HepG2 (cell line): ENCODE results near the gene VPS18. TPM values are rescaled to one million over a fixed set of nuclear protein-coding genes. Genes with fewer than 3 reads are reported as not detected.
A peak's percentile ranks its signal among the peaks of the same experiment; 100 is the strongest.

ENCODE experiments used
- BCL6 ChIP-seq: IDR thresholded peaks from 2 replicates; pipeline ENCODE4 v1.6.1; 2016; ENCODE audit warnings: missing genetic modification reagents, missing compliant biosample characterization
- MED8 ChIP-seq: sonication (generic); formaldehyde crosslinking; IDR thresholded peaks from 2 replicates; pipeline ENCODE4 v1.8.1; 2023; ENCODE audit warnings: mild to moderate bottlenecking, missing genetic modification reagents; ENCODE audit not compliant: insufficient replicate concordance
- MEIS1 ChIP-seq: sonication (generic); formaldehyde crosslinking; IDR thresholded peaks from 2 replicates; pipeline ENCODE4 v1.9.0; 2021; ENCODE audit warnings: mild to moderate bottlenecking, missing genetic modification reagents, moderate library complexity, borderline replicate concordance
- RBFOX2 ChIP-seq: fragments of 200-400 bp; formaldehyde crosslinking; IDR thresholded peaks from 2 replicates; pipeline ENCODE4 v1.6.1; 2017; ENCODE audit warnings: low read depth, mild to moderate bottlenecking, low read length
- REXO4 ChIP-seq: sonication (generic); formaldehyde crosslinking; IDR thresholded peaks from 2 replicates; pipeline ENCODE4 v1.8.0; 2022; ENCODE audit warnings: missing genetic modification reagents, mild to moderate bottlenecking, borderline replicate concordance
- SALL1 ChIP-seq: sonication (generic); formaldehyde crosslinking; IDR thresholded peaks from 2 replicates; pipeline ENCODE4 v1.8.0; 2022; ENCODE audit warnings: mild to moderate bottlenecking, missing genetic modification reagents
- SOX6 ChIP-seq, 2 experiments: fragments of 450-650 bp in 1 of 2; sonication (generic) in 1 of 2; formaldehyde crosslinking in 1 of 2; IDR thresholded peaks; 2 replicates each; pipeline versions ENCODE4 v1.4.0 to v1.6.1; 2017 to 2020; ENCODE audit warnings: antibody characterized with exemption in 1 of 2, mild to moderate bottlenecking in 1 of 2, missing genetic modification reagents in 1 of 2
- ZEB1 ChIP-seq: IDR thresholded peaks from 2 replicates; pipeline ENCODE4 v1.6.1; 2012; ENCODE audit warnings: mild to moderate bottlenecking, low read depth, inconsistent platforms; ENCODE audit not compliant: insufficient replicate concordance
- ZNF274 ChIP-seq: sonication (generic); formaldehyde crosslinking; IDR thresholded peaks from 2 replicates; pipeline ENCODE4 v1.5.1; 2020; ENCODE audit warnings: mild to moderate bottlenecking, missing genetic modification reagents
- ZNF891 ChIP-seq: sonication (generic); formaldehyde crosslinking; IDR thresholded peaks from 2 replicates; pipeline ENCODE4 v1.5.0; 2020; ENCODE audit warnings: mild to moderate bottlenecking, missing genetic modification reagents
- ZSCAN21 ChIP-seq: sonication (generic); formaldehyde crosslinking; IDR thresholded peaks from 2 replicates; pipeline ENCODE4 v1.8.0; 2022; ENCODE audit warnings: mild to moderate bottlenecking, missing genetic modification reagents, moderate library complexity, borderline replicate concordance
- ZXDC ChIP-seq: sonication (generic); formaldehyde crosslinking; IDR thresholded peaks from 2 replicates; pipeline ENCODE4 v1.5.0; 2020; ENCODE audit warnings: mild to moderate bottlenecking, missing genetic modification reagents
- polyA plus RNA-seq, 8 experiments: library from polyadenylated mRNA; depleted of rRNA in 3 of 8; stranded (reverse) in 7 of 8; unstranded in 1 of 8; fragments of >200 nt; fragmentation: Illumina TruSeq in 4 of 8; extraction: Trizol in 4 of 8; gene quantifications; 2 replicates each; pipeline versions ENCODE4 v1.2.1 to v1.2.3, GENCODE V29; 2011 to 2016; ENCODE audit warnings: low read depth in 4 of 8, missing spikeins in 1 of 8, mixed read lengths in 1 of 8; ENCODE audit not compliant: insufficient read depth in 1 of 8
- total RNA-seq, 5 experiments: library from RNA; depleted of rRNA; stranded (reverse); fragments of >200 nt; fragmentation: Illumina TruSeq; extraction: Trizol; gene quantifications; 2 replicates each; pipeline ENCODE4 v1.2.3, GENCODE V29; 2016; ENCODE audit warnings: low read depth in 1 of 5
- TF ChIP-seq, protein P1 (sequence below): sonication (generic); formaldehyde crosslinking; IDR thresholded peaks from 2 replicates; pipeline ENCODE4 v1.9.0; 2021; ENCODE audit warnings: missing genetic modification reagents, borderline replicate concordance
- TF ChIP-seq, protein P2 (sequence below): sonication (generic); formaldehyde crosslinking; IDR thresholded peaks from 2 replicates; pipeline ENCODE4 v1.8.0; 2022; ENCODE audit warnings: missing genetic modification reagents, mild to moderate bottlenecking, inconsistent platforms, borderline replicate concordance
- TF ChIP-seq, protein P3 (sequence below), 2 experiments: sonication (generic) in 1 of 2; formaldehyde crosslinking in 1 of 2; IDR thresholded peaks; 2 replicates each; pipeline versions ENCODE4 v1.4.0 to v1.6.1; 2018 to 2020; ENCODE audit warnings: missing genetic modification reagents in 2 of 2, borderline replicate concordance in 1 of 2, low read depth in 1 of 2, mild to moderate bottlenecking in 1 of 2, missing biosample characterization in 1 of 2

The VPS18 gene
- total and polyA plus RNA-seq, 2 of the 13 experiments (the other 11 are each of a cell fraction or from before 2014, with no cell fraction given), result 5.8 to 17.0 TPM

DNA sequence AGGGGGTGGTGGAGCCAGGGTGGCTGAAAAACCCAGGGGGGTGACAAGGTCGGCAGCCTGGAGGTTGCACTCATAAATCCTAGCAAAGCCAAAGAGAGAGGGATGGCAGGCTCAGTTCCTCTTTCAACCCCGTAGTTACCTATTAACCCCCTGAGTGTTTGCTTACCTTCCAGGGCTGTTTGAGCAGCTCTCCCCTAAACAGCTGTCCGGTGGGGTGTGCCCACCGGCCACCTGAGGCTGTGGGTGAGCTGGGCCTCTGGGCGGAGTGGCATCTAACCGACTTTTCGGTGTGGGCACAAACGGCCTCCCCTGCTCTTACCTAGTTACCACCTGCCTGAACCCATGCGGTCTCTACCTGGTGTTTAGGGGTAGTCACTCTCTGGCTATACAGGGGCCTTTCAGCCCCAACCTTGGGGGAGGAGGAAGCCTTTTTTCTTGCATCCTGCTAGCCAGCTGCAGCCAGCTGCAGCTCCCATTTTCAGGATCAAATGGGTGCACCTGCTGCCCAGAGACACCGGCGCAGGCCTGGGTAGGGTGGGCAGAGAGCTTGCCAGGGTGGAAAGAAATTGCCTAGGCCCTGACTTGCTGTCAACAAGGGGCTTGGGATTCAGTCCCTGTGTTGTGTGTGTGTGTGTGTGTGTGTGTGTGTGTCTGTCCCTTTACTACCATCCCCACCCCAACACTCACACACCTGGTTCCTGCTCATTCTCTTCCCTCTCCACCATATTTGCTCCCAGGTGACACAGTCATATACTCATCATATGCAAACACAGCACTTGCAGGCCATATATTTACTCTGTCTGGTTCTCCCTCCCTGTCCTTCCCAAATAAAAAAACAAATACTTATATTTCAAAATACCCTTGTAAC is 38.6 kb downstream of the VPS18 start (continued):
- TF ChIP-seq, protein P1, sequence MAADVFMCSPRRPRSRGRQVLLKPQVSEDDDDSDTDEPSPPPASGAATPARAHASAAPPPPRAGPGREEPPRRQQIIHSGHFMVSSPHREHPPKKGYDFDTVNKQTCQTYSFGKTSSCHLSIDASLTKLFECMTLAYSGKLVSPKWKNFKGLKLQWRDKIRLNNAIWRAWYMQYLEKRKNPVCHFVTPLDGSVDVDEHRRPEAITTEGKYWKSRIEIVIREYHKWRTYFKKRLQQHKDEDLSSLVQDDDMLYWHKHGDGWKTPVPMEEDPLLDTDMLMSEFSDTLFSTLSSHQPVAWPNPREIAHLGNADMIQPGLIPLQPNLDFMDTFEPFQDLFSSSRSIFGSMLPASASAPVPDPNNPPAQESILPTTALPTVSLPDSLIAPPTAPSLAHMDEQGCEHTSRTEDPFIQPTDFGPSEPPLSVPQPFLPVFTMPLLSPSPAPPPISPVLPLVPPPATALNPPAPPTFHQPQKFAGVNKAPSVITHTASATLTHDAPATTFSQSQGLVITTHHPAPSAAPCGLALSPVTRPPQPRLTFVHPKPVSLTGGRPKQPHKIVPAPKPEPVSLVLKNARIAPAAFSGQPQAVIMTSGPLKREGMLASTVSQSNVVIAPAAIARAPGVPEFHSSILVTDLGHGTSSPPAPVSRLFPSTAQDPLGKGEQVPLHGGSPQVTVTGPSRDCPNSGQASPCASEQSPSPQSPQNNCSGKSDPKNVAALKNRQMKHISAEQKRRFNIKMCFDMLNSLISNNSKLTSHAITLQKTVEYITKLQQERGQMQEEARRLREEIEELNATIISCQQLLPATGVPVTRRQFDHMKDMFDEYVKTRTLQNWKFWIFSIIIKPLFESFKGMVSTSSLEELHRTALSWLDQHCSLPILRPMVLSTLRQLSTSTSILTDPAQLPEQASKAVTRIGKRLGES (CRISPR knock-in tag), result no peak
- TF ChIP-seq ZSCAN21 (CRISPR knock-in tag) (no peak), BCL6 (peak; percentile 6; the same call in 1 of the 2 replicates), MED8 (CRISPR knock-in tag) (no peak), SOX6 (IDR thresholded peaks at IDR 0.05) (no peak), SOX6 (CRISPR knock-in tag; IDR thresholded peaks at IDR 0.05) (0 out of 2 replicates have a peak, but pooled peaks have one; percentile 27), MEIS1 (CRISPR knock-in tag) (no peak), REXO4 (CRISPR knock-in tag) (no peak), ZNF891 (peak; percentile 18; the same call in 1 of the 2 replicates), RBFOX2 (no peak), ZXDC (CRISPR knock-in tag) (peak; percentile 37; the same call in 1 of the 2 replicates), ZEB1 (peak; percentile 96), SALL1 (CRISPR knock-in tag) (peak; percentile 40; the same call in 1 of the 2 replicates), ZNF274 (CRISPR knock-in tag) (no peak)
- TF ChIP-seq, protein P2, sequence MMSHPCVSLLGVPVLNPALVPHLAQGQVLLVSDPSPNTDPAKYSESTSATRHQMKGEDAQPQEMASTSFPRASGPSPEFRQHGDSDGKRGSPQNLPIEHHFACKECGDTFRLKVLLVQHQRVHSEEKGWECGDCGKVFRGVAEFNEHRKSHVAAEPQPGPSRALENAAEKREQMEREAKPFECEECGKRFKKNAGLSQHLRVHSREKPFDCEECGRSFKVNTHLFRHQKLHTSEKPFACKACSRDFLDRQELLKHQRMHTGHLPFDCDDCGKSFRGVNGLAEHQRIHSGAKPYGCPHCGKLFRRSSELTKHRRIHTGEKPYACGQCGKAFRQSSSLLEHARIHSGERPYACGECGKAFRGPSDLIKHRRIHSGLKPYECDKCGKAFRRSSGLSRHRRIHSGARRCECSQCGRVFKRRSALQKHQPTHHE, result 0 out of 2 replicates have a peak, but pooled peaks have one; percentile 16
- TF ChIP-seq, protein P3, sequence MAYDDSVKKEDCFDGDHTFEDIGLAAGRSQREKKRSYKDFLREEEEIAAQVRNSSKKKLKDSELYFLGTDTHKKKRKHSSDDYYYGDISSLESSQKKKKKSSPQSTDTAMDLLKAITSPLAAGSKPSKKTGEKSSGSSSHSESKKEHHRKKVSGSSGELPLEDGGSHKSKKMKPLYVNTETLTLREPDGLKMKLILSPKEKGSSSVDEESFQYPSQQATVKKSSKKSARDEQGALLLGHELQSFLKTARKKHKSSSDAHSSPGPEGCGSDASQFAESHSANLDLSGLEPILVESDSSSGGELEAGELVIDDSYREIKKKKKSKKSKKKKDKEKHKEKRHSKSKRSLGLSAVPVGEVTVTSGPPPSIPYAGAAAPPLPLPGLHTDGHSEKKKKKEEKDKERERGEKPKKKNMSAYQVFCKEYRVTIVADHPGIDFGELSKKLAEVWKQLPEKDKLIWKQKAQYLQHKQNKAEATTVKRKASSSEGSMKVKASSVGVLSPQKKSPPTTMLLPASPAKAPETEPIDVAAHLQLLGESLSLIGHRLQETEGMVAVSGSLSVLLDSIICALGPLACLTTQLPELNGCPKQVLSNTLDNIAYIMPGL (CRISPR knock-in tag; IDR thresholded peaks at IDR 0.05; ENCODE audit: borderline replicate concordance in 1 of 2, low read depth in 1 of 2), result peak in 1 of 2 experiments; percentile 36; a peak in 1 of 4 replicates
